WTC11 (cell line): ENCODE results near the gene DNAH7.

Experiments
- NFE2L1 ChIP-seq: sonication (generic); formaldehyde crosslinking; IDR thresholded peaks from 2 replicates; pipeline ENCODE4 v1.8.1; 2023; ENCODE audit warnings: missing genetic modification reagents
- SP1 ChIP-seq: sonication (generic); formaldehyde crosslinking; conservative IDR thresholded peaks from 2 replicates; pipeline ENCODE4 v1.8.1; 2022; ENCODE audit warnings: missing genetic modification reagents
- TEAD4 ChIP-seq: sonication (generic); formaldehyde crosslinking; IDR thresholded peaks from 2 replicates; pipeline ENCODE4 v1.8.0; 2022; ENCODE audit warnings: mild to moderate bottlenecking, missing genetic modification reagents
- TF ChIP-seq, protein P1 (sequence below): fragments of 250-450 bp; sonication (Bioruptor Pico); IDR thresholded peaks from 2 replicates; pipeline ENCODE4 v1.9.0; 2021; ENCODE audit warnings: mild to moderate bottlenecking
- TF ChIP-seq, protein P2 (sequence below): fragments of 200-600 bp; IDR thresholded peaks from 2 replicates; pipeline ENCODE4 v1.8.0; 2022; ENCODE audit warnings: antibody characterized with exemption

DNA sequence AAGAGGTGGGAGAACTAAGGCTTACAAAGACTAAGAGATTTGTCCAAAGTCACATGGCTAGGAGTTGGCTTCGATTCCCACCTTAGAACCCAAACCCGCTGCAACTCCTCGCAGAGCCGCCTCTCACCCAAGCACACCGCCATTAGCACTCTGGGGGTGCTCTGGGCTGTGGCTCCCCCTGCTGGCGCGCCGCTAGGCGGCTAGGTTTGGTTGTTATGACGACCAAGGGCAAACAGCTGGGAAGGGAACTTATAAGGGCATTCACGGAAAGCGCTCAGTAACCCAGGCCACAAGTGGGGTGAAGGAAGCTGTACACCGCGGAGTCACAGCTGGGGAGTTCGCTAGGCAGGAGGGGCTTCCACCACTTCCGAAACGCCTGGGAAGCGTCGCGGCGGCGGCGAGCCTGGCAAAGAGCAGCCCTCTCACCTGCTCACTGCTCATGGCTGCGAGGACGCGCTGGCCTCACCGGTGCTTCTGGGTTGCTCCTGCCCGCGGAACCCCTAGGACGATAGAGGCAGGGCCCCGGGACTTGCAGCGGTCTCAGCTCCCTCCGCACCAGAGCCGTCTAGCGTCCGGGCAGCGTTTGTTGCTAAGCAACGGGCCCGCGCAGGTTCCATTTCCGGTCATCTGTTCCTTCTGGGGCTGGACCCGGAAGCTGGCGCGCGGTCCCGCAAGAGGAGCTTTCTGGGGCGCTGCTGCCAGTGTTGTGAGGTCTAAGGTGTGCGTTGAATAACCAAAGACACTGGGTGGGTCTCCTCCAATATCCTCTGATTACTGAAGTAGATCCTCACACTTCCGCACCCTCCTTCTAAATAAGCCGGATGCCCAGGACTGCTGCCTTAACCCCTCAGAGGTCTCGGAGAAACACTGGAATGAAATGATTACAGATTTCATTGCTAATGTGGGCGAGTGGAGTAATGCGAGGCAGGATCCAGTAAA, at the start of gene DNAH7:
- TF ChIP-seq, protein P1, sequence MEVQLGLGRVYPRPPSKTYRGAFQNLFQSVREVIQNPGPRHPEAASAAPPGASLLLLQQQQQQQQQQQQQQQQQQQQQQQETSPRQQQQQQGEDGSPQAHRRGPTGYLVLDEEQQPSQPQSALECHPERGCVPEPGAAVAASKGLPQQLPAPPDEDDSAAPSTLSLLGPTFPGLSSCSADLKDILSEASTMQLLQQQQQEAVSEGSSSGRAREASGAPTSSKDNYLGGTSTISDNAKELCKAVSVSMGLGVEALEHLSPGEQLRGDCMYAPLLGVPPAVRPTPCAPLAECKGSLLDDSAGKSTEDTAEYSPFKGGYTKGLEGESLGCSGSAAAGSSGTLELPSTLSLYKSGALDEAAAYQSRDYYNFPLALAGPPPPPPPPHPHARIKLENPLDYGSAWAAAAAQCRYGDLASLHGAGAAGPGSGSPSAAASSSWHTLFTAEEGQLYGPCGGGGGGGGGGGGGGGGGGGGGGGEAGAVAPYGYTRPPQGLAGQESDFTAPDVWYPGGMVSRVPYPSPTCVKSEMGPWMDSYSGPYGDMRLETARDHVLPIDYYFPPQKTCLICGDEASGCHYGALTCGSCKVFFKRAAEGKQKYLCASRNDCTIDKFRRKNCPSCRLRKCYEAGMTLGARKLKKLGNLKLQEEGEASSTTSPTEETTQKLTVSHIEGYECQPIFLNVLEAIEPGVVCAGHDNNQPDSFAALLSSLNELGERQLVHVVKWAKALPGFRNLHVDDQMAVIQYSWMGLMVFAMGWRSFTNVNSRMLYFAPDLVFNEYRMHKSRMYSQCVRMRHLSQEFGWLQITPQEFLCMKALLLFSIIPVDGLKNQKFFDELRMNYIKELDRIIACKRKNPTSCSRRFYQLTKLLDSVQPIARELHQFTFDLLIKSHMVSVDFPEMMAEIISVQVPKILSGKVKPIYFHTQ (CRISPR knock-in tag), result no peak
- peak; percentile 51; the same call in 1 of the 2 replicates for TF ChIP-seq SP1 (CRISPR knock-in tag)
- TF ChIP-seq TEAD4, result no peak
- TF ChIP-seq NFE2L1, result no peak
- TF ChIP-seq, protein P2, sequence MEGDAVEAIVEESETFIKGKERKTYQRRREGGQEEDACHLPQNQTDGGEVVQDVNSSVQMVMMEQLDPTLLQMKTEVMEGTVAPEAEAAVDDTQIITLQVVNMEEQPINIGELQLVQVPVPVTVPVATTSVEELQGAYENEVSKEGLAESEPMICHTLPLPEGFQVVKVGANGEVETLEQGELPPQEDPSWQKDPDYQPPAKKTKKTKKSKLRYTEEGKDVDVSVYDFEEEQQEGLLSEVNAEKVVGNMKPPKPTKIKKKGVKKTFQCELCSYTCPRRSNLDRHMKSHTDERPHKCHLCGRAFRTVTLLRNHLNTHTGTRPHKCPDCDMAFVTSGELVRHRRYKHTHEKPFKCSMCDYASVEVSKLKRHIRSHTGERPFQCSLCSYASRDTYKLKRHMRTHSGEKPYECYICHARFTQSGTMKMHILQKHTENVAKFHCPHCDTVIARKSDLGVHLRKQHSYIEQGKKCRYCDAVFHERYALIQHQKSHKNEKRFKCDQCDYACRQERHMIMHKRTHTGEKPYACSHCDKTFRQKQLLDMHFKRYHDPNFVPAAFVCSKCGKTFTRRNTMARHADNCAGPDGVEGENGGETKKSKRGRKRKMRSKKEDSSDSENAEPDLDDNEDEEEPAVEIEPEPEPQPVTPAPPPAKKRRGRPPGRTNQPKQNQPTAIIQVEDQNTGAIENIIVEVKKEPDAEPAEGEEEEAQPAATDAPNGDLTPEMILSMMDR, result peak; percentile 78
